Ascending aorta (tissue), 2 donors: ENCODE results near the gene MFRP. TPM values are rescaled to one million over a fixed set of nuclear protein-coding genes. Genes with fewer than 3 reads are reported as not detected.

ENCODE experiments used
- DNase-seq, 2 donors: peaks; one replicate each; pipeline ENCODE4 v3.0.0-alpha.2; 2019; ENCODE audit warnings: low spot score in 2 of 2
- H3K27ac ChIP-seq, 2 donors: fragments of 200-600 bp; sonication (generic); one replicate each; pipeline ENCODE4 v1.5.1; 2016 to 2017; ENCODE audit warnings: mild to moderate bottlenecking in 1 of 2
- H3K27me3 ChIP-seq: fragments of 200-600 bp; sonication (generic); one replicate; pipeline ENCODE4 v1.5.1; 2017
- H3K36me3 ChIP-seq, 2 donors: fragments of 200-600 bp; sonication (generic); one replicate each; pipeline ENCODE4 v1.5.1; 2016
- H3K4me1 ChIP-seq, 2 donors: fragments of 200-600 bp; sonication (generic); one replicate each; pipeline ENCODE4 v1.5.1; 2016 to 2017; ENCODE audit warnings: mild to moderate bottlenecking in 1 of 2
- H3K4me3 ChIP-seq, 2 donors: fragments of 200-600 bp; sonication (generic); one replicate each; pipeline ENCODE4 v1.5.1; 2016 to 2017; ENCODE audit warnings: mild to moderate bottlenecking in 1 of 2
- H3K9me3 ChIP-seq, 2 donors: fragments of 200-600 bp; sonication (generic); one replicate each; pipeline ENCODE4 v1.5.1; 2016
- CTCF ChIP-seq, 3 experiments: fragments of 200-600 bp in 2 of 3; fragments of 450-650 bp in 1 of 3; sonication (generic) in 2 of 3; IDR thresholded peaks; one replicate each; pipeline ENCODE4 v1.5.1; 2016 to 2019; ENCODE audit warnings: antibody characterized with exemption in 3 of 3, mild to moderate bottlenecking in 1 of 3, moderate library complexity in 1 of 3
- intact Hi-C: fragments of 100-400 bp; cut with DNase I; formaldehyde crosslinking; loops from one replicate; pipeline ENCODE4 v1.15.1; 2023
- total RNA-seq: library from RNA; depleted of rRNA; stranded (reverse); fragments of >200 nt; gene quantifications from one replicate; pipeline ENCODE4 v1.1.0, GENCODE V29; 2016

The MFRP gene
- total RNA-seq, 1 donor from 2014 or later: not detected

GRCh38 chr11:119342023-119342300 is 4.5 kb downstream of the MFRP start:
- peaks cover 3 to 26% of the 10 kb centered on the region in 2 donors for H3K4me1 ChIP-seq
- intact Hi-C loops: loop anchor here (5.0 kb wide), 1 partner anchor 40 kb away; the partner anchor contains the start of gene USP2
- H3K36me3 ChIP-seq: peaks cover 0 to under 1% of the 10 kb centered on the region in 2 donors
- H3K27me3 ChIP-seq: no peaks in the 10 kb centered on the region
- no peak for DNase-seq
- H3K4me3 ChIP-seq: no peak overlapping the region
- no peak overlapping the region for H3K27ac ChIP-seq
- no peaks in the 10 kb centered on the region for H3K9me3 ChIP-seq
- TF ChIP-seq CTCF (IDR thresholded peaks at IDR 0.05): no peak

GRCh38 chr11:119341222-119342022 is 5.1 kb downstream of the MFRP start:
- no peak for TF ChIP-seq CTCF (IDR thresholded peaks at IDR 0.05)
- H3K9me3 ChIP-seq: no peaks in the 10 kb centered on the region
- H3K4me1 ChIP-seq: peaks cover 3 to 26% of the 10 kb centered on the region in 2 donors
- peaks cover 0 to 6% of the 10 kb centered on the region in 2 donors for H3K36me3 ChIP-seq
- intact Hi-C loops: loop anchor here (5.0 kb wide), 1 partner anchor 41 kb away; the partner anchor contains the start of gene USP2
- H3K27me3 ChIP-seq: no peaks in the 10 kb centered on the region
- no peak for DNase-seq
- peak overlapping the region; percentile 66 to 94 for H3K4me3 ChIP-seq
- H3K27ac ChIP-seq: peak overlapping the region; percentile 88 to 96

- Histone ChIP-seq H3K36me3 (peaks cover 0 to 6% of the 10 kb centered on the region in 2 donors), H3K27me3 (no peaks in the 10 kb centered on the region), H3K4me1 (peaks cover 4 to 29% of the 10 kb centered on the region in 2 donors), H3K27ac (peak within 1 kb of the TSS; percentile 88 to 96), H3K4me3 (peak within 1 kb of the TSS; percentile 66 to 94), H3K9me3 (no peaks in the 10 kb centered on the region)
- no peak for TF ChIP-seq CTCF (IDR thresholded peaks at IDR 0.05)
- peak; percentile 68 to 90 for DNase-seq
- intact Hi-C loops: loop anchor here (1.0 to 5.0 kb wide), 2 partner anchors 42 to 171 kb away; partner anchors contain the start of gene USP2
These were observed 5.9 kb downstream of the MFRP start, which contains the start of gene C1QTNF5 for GRCh38 chr11:119340335-119341221. Gene C1QTNF5 (minus strand): TSS chr11:119340883. CDS start chr11:119340397, 486 bp downstream.

- intact Hi-C loops: loop anchor here (1.0 to 5.0 kb wide), 3 partner anchors 19 to 170 kb away; partner anchors contain the start of gene USP2
- H3K27ac ChIP-seq: peak overlapping the region; percentile 88 to 96
- H3K36me3 ChIP-seq: peaks cover 0 to 6% of the 10 kb centered on the region in 2 donors
- H3K9me3 ChIP-seq: no peaks in the 10 kb centered on the region
- TF ChIP-seq CTCF (IDR thresholded peaks at IDR 0.05): peak; percentile 90 to 95 (median 95)
- peak overlapping the region; percentile 66 to 94 for H3K4me3 ChIP-seq
- H3K4me1 ChIP-seq: peaks cover 12 to 37% of the 10 kb centered on the region in 2 donors
- no peaks in the 10 kb centered on the region for H3K27me3 ChIP-seq
- peak in 1 of 2 donors; percentile 83 for DNase-seq
These were observed 6.7 kb downstream of the MFRP start for GRCh38 chr11:119339589-119340334.
